HUDEP-2 (cell line): ENCODE results near the gene TSPAN33.
"Not testable (repeated sequence)": the region's sequence is repeated elsewhere in the genome, so short reads cannot be mapped to it uniquely, and the experiment has no call there.

ENCODE experiments used
- DNase-seq, 76 experiments: peaks; one replicate each; lab custom pipeline; 2025; ENCODE audit not compliant: unreplicated experiment in 76 of 76; lab: John Stamatoyannopoulos, UW

The TSPAN33 gene

GRCh38 chr7:129169171-129169671 lies 24.7 kb downstream of the TSPAN33 start:
- peak in 1 of 76 experiments; percentile 5 for DNase-seq

DNA sequence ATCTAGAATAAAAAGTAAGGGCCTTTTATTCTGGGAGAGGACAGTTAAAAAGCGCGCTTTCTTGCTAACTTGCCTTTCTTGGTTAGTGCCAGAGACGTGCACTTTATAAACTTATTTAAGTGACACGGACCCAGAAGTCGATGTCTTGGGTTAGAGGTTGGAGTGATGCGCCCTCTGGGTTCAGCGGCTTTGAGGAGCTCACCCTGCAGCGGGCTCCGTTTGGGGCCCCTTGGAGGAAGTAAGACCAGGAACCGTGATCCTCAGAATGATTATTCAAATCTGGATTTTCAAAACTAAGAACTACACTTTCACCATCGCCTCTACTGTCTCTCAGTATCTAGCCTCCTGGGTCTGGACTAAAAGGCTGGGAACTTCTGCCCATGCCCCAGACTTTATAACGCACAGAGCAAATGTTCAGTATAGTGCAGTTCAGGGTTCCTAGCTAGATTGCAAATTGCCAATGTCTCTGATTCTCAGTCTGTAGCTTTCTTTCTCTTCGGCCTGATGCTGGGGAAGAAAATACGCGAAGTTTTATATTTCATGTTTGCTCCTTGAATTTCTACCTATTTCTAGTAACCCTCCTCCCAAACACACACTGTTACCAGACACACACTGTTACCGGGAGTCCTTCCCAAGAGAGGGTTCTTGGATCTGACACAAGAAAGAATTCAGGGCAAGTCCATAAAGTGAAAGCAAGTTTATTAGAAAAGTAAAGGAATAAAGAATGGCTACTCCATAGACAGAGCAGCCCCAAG lies 25.4 kb downstream of the TSPAN33 start:
- no peak for DNase-seq

DNA sequence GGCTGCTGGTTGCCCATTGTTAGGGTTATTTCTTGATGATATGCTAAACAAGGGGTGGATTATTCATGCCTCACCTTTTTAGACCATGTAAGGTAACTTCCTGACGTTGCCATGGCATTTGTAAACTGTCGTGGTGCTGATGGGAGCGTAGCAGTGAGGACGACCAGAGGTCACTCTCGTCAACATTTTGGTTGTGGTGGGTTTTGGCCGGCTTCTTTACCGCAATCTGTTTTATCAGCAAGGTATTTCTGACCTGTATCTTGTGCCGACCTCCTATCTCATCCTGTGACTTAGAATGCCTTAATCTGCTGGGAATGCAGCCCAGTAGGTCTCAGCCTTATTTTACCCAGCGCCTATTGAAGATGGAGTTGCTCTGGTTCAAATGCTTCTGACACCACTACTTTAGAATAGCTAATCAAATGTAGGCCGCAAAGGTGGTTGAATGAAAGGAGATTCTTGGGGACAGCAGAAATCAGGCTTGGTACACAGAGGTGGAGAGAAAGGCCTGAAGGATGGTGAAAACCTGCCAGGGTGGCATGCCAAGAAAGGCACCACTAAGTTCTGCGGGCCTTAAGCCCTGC lies 26.0 kb downstream of the TSPAN33 start:
- no peak for DNase-seq

DNA sequence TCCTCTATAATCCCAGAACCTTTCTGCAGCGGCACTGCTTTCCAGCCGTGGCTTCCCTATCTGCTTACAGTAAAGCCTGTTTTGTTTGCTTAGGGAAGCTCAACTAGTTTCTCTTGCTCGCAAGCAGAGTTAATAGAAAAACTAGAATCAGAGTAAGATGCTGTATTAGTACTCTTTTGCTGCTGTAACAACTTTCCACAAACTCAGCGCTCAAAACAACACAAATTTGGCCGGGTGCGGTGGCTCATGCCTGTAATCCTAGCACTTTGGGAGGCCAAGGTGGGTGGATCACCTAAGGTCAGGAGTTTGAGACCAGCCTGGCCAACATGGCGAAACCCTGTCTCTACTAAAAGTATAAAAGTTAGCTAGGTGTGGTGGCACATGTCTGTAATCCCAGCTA lies 29.4 kb downstream of the TSPAN33 start:
- DNase-seq: not testable (repeated sequence)

DNA sequence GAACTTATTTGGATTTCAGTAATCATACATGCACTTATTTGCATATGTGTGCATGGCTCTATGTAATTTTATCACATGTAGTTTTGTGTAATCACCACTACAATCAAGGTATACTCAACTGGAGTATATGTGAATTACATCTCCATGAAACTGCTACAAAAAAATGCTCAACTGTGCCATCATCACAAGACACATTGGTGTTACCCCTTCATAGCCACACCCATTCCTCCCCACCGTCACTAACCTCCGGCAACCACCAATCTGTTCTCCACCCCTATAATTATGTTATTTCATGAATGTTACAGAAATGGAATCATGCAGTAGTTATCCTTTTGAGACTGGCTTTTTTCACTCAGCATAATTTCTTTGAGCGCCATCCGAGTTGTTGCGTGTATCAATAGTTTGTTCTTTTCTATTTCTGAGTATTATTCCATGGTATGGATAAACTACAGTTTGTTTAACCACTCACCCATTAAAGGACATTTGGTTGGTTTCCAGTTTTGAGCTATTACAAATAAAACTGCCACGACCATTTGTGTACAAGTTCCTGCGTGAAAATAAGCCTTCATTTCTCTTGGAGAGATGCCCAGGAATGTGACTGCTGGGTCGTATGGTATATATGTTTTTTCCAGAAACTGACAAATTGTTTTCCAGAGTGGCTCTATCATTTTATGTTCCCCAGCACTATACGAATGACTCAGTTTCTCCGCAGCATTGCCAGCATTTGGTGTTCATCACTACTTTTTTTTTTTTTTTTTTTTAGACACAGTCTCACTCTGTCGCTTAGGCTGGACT lies 32.6 kb downstream of the TSPAN33 start:
- no peak for DNase-seq

GRCh38 chr7:129184981-129185670 lies 40.6 kb downstream of the TSPAN33 start:
- no peak for DNase-seq

GRCh38 chr7:129186749-129187260 lies 42.3 kb downstream of the TSPAN33 start:
- DNase-seq: no peak

- no peak for DNase-seq
These were observed 43.3 kb downstream of the TSPAN33 start for GRCh38 chr7:129187681-129188371.

DNA sequence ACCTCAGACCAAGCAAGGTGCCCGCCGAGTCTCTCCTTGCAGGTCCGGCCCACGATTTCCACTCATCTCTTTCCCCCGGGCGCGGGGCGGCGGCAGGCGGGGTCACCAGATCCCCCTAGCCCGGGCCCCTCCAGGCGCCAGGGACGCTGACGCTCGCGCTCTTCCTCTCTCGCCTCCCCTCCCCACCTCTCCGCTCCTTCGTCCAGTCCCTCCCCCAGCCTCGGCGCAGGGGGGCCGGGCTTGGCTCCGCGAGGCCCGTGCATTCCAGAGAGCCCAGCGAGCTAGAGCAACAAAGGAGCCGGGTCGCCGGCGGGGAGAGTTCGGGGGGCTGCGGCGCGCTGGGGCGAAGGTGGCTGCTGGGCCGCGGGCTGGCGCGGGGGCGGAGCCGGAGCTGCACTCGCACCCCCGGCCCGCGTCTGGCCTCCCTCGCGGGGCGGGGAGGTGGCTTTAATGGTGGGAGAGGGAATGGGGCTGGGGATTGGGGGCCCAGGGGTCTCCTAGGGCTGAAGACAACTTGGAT lies 43.9 kb downstream of the TSPAN33 start, which contains the start of gene SMO:
Gene SMO, plus strand, starts transcription at position 262 of the 520 bp plus-strand sequence. CDS start 519 bp downstream, outside the sequence.
- DNase-seq: no peak

DNA sequence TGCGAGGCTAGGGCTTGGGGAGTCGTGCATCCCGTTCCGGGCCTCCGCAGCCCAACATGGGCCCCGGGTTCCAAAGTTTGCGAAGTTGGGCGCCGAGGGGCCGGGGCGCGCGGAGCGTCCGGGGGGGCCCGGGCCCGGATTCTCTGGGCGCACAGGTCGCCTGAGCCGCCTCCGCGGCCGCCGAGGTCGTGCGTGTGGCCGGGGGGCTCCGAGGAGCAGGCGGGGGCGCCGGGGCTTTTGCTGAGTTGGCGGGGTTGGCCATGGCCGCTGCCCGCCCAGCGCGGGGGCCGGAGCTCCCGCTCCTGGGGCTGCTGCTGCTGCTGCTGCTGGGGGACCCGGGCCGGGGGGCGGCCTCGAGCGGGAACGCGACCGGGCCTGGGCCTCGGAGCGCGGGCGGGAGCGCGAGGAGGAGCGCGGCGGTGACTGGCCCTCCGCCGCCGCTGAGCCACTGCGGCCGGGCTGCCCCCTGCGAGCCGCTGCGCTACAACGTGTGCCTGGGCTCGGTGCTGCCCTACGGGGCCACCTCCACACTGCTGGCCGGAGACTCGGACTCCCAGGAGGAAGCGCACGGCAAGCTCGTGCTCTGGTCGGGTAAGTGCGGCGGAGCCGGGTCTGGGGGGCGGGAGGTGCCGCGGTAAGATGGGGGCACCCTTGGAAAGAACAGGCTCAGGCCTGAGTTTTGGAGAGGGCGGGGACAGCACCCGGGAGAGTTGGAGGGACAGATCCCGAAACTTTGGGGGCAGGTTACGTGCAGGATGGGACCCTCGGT lies 44.6 kb downstream of the TSPAN33 start:
- no peak for DNase-seq

GRCh38 chr7:129189661-129190310 lies 45.3 kb downstream of the TSPAN33 start:
- DNase-seq: no peak

DNA sequence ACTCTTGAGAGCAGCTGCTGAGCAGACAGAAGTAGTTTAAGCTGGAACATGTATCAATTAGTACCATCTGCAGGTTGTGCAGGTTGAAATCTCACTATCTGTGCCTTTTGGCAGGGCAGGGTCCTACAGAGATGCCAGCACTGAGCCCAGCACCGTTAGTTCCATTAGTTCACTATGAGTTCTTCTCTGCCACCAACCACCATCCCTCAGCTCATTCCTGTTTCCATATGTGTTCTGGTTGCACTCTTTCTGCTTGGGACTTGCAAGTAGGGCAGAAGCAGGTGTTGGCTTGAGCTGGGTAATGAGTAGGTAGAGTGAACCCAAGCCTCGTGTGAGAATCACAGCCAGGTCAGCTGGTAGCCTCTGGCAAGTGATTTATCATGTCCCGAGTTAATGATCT lies 46.8 kb downstream of the TSPAN33 start:
- DNase-seq: no peak

GRCh38 chr7:129193892-129194291 lies 49.4 kb downstream of the TSPAN33 start:
- DNase-seq: no peak

DNA sequence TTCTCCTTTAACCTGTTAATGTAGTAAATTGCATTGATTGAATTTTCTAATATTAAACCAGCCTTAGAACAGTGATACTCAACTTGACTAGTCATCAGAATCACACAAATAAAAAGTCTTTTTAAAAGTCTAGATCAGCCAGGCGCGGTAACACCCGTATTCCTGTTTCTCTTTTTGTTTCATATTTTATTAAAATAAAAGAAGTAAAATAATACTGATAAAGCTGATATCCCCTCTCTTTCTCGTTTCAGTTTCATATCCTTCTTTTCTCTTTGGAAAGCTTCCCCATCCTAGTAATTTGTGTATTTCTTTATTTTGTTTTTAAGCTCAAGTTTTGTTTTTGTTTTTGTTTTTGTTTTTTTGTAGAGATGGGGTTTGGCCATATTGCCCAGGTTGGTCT lies 53.3 kb downstream of the TSPAN33 start:
- DNase-seq: no peak

DNA sequence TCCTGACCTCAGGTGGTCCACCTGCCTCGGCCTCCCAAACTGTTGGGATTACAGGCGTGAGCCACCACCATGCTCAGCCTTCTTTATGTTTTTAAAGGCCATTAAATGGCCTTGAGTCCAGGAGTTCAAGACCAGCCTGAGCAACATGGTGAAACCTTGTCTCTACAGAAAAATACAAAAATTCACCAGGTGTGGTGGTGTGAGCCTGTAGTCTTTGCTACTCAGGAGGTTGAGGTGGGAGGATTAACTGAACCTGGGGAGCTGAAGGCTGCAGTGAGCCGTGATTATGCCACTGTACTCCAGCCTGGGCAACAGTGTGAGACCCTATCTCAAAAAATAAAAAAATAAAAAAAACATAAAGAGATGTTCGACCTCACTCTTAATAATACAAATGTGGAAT lies 54.9 kb downstream of the TSPAN33 start:
- DNase-seq: no peak

DNA sequence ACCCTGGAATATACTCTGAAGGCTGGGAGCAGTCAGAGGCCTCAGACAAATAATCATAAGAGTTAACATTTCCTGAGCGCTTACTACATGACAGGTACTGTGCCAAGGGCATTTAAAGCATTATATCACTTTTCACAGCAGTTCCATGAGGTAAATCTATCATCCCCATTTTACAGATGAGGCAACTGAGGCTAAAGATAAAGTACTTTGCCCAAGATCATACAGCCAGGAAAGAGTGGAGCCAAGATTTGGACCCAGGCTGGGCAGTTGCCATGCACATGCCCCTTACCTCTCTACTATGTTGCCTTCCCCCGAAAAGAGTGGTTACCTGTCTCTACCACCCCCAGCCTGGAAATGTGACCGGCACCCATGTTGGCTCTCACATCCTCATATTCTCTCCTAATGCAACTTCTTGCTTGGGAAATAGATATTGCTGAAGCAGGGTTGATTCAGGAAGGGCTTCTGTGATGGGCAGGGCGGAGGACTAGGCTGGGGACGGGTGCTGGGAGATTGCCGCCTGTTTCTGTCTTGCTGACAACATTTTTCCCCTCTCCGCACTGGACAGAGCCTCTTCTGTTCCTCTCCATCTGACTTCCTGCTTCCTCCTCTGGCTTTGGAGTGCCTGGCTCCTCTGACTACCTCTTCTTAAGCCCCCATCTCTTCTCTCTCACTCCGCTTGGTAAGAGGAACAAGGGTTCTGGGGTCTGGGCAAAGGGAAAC lies 57.7 kb downstream of the TSPAN33 start:
- no peak for DNase-seq

GRCh38 chr7:129203050-129203741 lies 58.7 kb downstream of the TSPAN33 start:
- DNase-seq: no peak
